GM18517 (cell line): ENCODE measurements around the gene SPTY2D1.
"Not testable (repeated sequence)": the region's sequence is repeated elsewhere in the genome, so short reads cannot be mapped to it uniquely, and the experiment has no call there.

Experiments used
- ATAC-seq: cut with Tn5 transposase; IDR thresholded peaks from one replicate; pipeline ENCODE4 v1.9.1; 2021; ENCODE audit warnings: mild to moderate bottlenecking, moderate library complexity; ENCODE audit not compliant: unreplicated experiment

SPTY2D1 gene, protein sequence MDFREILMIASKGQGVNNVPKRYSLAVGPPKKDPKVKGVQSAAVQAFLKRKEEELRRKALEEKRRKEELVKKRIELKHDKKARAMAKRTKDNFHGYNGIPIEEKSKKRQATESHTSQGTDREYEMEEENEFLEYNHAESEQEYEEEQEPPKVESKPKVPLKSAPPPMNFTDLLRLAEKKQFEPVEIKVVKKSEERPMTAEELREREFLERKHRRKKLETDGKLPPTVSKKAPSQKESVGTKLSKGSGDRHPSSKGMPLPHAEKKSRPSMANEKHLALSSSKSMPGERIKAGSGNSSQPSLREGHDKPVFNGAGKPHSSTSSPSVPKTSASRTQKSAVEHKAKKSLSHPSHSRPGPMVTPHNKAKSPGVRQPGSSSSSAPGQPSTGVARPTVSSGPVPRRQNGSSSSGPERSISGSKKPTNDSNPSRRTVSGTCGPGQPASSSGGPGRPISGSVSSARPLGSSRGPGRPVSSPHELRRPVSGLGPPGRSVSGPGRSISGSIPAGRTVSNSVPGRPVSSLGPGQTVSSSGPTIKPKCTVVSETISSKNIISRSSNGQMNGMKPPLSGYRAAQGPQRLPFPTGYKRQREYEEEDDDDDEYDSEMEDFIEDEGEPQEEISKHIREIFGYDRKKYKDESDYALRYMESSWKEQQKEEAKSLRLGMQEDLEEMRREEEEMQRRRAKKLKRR

DNA sequence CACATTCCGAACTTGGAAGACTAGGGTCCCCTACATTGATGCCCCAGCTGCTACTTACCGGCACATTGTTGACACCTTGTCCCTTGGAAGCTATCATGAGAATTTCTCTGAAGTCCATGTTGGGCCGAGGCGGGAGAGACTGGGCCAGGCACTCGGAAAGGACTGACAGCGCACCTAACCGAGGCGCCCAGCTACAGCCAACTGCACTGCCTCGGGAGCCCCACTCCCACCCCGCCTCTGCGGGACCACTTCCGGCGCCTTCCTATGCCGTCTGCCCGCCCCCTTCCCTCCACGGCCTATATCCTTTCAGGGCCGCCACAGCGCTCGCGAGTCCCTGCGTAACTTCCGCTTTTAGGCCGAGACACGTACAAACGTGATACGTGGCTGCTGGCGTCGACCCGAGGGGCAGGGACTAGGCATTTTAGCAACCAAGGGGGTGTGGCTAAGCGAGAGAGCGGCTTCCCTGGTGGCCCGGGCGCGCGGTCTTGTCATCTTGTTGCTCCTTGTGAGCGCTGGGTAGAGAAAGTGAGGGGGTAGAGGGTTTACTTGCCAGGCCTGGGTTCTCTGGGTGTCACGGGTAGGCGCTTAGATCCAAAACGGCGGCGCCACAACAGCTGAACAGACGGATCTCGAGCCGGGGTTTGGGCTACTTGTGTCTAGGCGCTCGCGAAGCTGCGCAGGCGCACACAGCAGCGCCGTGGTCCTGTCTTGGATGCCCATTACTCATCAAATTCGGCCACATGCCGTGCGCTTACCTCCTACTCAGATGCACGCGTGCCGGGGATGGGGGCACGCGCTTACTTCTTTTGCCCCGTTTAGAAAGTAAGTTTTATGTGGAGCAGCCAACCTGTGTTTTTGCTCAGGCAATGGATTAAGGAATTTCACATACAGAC, at the start of gene SPTY2D1:
TSS of gene SPTY2D1 (minus strand) at position 203 of the 893 bp plus-strand sequence. CDS start at position 118, 85 bp downstream.
- ATAC-seq: peak; percentile 94

DNA sequence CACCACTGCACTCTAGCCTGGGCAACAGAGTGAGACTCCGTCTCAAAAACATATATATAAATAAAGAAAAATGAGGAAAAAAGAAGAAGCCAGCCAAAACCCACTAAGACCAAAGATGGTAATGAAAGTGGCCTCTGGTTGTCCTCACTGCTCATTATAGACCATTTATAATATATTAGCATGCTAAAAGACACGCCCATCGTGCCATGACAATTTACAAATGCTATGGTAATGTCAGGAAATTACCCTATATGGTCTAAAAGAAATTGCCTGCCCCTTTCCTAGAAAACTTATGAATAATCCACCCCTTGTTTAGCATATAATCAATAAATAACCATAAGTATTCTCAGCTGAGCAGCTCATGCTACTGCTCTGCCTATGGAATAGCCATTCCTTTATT, 48.3 kb upstream of the SPTY2D1 start:
- ATAC-seq: no peak

DNA sequence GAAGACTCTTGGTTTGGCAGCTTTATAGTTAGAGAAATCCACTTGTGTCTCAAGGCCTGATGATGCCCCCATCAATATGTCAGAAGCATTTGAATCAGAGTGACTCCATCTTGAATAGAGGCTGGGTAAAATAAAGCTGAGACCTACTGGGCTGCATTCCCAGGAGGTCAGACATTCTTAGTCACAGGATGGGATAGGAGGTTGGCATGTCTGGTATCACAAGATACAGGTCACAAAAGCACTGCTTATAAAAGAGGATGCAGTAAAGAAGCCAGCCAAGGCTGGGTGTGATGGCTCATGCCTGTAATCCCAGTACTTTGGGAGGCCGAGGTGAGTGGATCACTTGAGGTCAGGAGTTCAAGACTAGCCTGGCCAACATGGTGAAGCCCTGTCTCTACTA, 47.8 kb upstream of the SPTY2D1 start:
- not testable (repeated sequence) for ATAC-seq

DNA sequence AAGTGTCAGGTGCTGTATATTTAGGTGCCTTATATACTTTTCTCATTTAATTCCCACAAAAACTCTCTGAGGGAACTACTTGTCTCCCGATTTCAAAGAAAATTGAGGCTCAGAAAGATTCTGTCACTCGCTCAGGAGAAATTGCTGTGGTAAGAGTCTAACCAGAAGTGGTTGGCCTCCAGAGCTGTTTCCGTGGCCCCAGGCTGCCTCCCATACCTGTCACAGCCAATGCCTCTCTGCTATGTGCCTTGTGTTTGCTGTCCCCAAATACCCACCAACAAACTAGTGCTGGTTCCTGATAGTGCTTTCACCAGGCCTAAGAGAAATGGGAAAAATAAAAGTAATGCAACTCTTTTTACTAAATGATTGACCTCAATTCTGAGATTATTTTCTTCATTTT, 43.4 kb upstream of the SPTY2D1 start:
- no peak for ATAC-seq

DNA sequence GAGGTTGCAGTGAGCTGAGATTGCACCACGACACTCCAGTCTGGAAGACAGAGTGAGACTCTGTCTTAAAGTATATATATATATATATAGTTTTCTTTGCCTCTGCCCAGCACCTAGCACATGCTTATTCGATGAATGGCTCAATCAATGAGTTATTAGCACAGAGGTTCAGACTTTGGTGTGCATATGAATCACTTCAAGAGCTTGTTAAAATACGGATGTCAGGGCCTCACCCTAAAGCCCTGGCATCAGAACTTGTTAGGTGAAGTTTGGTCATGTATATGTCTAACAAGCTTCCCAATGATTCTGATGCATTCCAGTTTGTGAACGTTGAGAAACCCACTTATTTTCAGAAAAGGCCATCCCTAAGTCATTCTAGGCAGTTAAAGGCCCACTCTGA, 42.7 kb upstream of the SPTY2D1 start:
- ATAC-seq: no peak

DNA sequence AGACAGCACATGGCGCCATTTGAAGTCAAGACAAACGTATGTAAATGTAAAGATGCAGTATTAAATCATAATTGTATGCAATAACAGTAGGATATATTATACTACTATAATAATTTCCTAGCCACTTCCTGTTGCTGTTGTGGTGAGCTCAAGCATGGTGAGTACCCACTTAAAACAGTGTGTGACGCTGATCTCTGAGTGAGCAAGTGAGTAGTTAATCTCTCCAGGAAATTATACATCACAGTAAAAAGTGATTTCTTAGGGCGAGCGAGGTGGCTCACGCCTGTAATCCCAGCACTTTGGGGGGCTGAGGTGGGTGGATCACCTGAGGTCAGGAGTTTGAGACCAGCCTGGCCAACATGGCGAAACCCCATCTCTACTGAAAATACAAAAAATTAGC, 38.1 kb upstream of the SPTY2D1 start:
- ATAC-seq: not testable (repeated sequence)

DNA sequence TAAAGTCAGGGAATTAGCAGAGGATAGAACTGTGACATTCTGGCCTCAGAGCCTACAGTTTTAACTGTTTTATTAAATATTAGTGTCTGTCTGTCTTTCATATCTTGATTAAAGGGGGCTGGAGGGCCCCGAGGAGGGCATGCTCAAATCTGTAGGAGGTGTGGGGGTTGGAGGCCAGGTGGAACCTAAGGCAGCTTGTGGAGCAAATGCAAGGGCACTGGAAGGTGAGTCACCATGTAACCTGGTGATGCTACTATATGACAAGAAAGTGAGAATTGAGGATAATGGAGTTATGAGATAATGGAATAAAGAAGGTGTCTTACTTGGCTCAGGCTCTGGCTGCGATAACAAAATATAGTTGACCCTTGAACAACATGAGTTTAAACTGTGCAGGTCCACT, 37.1 kb upstream of the SPTY2D1 start:
- ATAC-seq: no peak

DNA sequence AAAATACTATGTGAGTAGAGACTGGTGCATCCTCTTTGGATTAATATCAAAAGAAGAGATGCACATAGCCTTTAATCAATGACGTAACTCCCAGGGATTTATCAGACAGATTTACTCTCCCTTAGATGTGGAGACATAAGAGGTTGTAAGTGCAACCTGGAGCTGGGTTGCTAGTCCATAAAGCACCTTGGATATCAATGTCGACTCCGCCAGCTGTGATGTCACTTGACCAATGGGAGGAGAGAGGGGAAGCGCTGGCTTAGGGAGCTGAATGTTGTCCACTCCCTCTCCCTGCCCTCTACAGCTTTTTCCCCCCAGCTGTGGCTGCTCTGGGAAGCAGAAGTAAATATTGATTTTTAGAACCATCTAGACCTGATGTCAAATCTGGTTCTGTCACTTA, 35.6 kb upstream of the SPTY2D1 start:
- no peak for ATAC-seq

DNA sequence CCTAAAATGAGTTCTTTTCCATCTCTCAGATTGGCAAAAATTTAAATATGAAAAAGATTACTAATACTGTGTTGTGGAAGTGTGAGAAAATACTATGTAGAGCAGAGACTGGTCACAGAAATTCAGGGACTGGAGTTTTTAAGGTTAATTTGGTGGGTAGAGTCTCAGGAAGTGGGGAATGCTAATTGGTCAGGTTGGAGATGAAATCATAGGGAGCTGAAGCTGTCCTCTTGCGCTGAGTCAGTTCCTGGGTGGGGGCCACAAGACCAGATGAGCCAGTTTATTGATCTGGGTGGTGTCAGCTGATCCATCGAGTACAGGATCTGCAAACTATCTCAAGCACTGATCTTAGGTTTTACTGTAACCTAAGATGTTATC, 35.1 kb upstream of the SPTY2D1 start:
- ATAC-seq: no peak

DNA sequence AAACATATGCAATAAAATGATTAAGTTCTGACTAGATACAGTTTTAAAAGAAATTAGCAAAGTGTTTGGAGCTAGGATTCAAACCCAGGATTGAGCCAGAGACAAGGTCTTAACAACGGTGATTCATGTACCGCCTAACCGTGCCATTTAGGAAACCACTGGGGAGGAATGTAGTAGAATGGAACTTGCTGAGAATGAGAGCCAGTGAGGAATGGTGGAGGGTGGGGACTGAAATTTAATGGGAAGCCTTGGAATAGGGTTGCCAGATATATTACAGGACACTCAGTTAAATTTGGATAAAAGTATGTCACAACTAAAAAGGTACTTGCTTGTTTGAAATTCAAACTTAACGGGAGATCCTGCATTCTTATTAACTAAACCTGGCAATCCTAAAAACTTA, 34.0 kb upstream of the SPTY2D1 start:
- no peak for ATAC-seq

DNA sequence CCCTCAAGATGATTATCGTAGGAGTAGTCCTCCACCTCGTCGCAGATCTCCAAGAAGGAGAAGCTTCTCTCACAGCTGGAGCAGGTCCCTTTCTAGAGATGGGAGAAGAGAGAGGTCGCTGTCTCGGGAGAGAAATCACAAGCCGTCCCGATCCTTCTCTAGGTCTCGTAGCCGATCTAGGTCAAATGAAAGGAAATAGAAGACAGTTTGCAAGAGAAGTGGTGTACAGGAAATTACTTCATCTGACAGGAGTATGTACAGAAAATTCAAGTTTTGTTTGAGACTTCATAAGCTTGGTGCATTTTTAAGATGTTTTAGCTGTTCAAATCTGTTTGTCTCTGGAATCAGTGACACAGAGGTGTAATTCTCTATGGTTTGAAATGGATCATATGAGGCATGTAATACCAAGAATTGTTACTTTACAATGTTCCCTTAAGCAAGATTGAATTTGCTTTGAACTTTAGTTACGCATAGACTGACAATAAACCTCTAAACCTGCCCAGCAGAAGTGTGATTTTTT, 31.3 kb upstream of the SPTY2D1 start:
- not testable (repeated sequence) for ATAC-seq

DNA sequence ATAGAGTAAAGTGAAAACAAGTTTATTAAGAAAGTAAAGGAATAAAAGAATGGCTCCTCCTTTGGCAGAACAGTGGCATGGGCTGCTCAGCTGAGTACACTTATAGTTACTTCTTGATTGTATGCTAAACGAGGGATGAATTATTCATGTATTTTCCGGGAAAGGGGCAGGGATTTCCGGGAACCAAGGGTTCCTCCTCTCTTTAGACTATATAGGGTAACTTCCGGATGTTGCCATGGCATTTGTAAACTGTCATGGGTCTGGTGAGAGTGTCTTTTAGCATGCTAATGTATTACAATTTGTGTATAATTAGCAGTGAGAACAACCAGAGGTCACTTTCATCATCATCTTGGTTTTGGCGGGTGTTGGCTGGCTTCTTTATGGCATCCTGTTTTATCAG, 23.5 kb upstream of the SPTY2D1 start:
- no peak for ATAC-seq

DNA sequence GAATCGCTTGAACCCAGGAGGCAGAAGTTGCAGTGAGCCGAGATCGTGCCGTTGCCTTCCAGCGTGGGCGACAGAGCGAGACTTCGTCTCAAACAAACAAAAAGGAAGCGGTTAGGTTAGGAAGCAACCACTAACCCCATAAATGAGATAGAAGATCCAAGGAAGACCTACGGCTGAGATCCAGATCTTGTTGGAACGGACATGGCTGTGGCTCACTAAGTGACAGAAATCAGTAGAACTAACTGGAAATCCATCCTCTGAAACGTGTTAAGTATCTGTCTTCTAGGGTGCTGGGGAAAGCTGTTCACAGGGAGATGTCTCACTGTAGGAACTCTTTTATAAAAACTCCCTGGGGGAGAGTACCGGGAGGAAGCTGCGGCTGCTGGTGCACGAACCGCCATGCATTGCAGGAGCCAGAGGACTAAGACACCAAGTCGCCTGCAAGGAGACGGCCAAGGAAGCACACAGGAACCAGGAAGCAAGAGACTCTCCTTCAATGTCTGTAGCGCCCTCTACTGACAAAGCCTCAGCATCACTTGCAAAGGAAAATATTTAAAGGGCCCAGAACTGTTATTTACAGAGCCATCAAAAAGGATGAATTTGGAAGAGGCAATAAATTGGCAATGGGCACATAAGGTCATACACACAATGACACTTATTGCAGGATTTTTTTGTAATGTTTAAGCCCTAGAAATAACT, 16.9 kb upstream of the SPTY2D1 start:
- ATAC-seq: no peak

DNA sequence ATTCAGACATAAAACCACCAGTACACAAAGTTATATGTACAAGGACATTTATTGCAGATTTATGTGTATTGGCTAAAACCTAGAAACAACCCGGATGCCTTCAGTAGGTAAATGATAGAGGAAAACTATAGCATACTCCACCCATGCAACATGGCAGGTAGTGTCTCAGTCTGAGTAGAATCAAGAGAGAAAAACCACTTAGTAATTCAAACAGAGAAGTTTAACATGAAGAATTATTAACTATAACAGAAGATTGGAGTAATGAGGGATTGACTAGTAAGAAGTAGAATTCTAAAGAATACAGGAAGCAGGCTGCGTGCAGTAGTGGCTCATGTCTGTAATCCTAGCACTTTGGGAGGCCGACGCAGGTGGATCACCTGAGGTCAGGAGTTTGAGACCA, 16.2 kb upstream of the SPTY2D1 start:
- ATAC-seq: no peak

DNA sequence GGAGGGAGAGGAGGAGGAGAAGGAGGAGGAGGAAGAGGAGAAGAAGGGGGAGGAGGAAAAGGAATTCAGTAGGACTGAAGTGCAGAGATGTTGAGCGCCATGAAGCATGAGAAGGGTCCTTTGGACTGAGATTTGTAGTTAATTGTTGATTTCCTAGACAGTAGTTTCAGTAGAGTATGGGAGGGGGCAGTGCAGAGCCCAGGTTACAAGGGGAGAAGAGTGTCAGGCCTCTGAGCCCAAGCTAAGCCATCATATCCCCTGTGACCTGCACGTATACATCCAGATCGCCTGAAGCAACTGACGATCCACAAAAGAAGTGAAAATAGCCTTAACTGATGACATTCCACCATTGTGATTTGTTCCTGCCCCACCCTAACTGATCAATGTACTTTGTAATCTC, 8.9 kb upstream of the SPTY2D1 start:
- not testable (repeated sequence) for ATAC-seq

DNA sequence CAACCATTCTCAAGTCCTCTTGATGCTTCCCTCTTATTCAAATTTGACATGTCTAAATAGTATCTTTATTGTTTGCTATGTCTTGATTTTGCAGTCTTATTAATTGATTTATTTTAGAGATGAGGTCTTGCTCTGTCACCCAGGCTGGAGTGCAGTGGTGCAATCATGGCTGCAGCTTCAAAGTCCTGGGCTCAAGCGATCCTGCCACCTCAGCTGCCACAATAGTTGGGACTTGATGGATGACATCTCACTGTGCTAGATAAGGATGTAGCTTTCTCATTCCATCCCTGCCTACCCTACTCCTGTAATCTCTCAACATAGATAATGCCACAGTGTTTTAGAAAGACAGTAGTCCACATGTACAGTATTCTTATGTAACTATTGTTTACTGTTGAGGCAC, 7.5 kb upstream of the SPTY2D1 start:
- ATAC-seq: no peak

DNA sequence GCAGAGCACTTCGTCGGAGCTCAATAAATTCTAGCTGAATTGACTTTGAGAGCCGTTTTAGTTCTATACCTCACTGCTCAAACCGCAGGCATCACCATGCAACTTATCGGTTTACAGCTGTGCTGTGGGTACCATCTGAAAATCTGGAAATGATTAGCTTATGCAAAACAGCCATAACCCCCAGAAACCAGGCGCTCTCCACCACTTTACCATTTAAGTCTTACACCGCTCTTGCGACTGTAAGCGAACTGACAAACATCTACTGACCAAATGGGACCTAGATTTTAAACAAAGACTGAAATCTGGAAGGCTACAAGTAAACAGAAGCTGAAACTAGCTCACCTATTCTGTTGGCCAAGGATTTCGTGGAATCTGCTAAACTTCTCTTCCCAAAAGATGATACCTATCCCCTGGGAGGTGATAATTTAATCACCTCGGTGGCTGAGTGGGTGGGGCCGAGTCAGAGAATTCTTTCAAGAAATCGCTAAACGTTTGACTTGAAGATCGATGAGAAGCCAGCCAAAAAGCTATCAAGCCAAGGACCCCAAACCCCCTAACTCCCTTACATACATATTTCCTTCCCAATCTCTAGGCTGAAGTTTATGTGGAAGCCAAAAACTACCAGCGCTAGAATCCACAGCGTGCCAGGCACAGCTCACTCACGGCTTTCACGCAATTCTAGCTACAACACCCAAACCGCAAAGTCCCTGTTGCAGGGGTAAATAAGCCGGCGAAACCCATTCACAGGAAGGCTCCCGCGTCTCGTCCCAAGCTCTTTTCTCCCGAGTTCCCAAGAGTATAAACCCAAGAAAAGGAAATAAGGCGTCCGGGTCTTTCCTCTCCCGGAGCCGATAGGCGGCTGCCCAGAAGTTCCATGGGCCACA, 644 bp downstream of the SPTY2D1 start:
- ATAC-seq: peak; percentile 70

DNA sequence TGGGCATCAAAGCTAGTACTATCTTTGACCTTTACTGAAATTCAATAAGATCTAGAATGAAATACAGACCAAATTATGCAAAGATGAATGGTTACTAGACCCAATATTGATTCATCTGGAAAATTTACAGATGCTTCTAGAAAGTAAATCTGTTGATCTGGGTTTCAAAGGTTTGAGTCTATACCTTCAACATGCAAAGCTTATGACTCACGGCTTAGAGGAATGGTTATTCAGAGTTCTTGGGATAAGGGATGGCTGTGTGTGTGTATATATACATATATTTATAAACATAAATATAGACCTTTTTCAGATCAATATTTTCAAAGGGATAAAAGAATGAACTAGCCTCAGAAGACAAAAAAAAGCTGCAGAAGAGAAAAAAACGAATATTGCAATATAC, 1.3 kb downstream of the SPTY2D1 start:
- no peak for ATAC-seq

DNA sequence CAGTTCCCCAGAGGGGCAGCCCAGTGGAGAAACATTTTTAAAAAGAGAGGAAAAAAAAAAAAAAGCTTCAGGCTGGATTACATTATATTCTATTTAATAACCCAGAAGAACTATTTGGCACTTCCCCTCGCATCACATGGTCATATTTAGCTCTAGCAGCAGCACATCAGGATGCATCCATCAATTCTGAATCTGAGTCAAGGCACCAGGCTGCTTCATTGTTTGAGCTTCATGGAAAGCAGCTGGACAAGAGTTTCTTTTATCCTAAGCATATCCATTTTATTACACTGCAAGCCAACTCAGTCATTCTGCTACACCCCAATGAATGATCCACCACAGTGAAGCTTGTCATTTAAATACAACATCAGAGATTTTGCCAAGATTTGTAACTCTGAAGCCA, 10.0 kb downstream of the SPTY2D1 start:
- no peak for ATAC-seq

DNA sequence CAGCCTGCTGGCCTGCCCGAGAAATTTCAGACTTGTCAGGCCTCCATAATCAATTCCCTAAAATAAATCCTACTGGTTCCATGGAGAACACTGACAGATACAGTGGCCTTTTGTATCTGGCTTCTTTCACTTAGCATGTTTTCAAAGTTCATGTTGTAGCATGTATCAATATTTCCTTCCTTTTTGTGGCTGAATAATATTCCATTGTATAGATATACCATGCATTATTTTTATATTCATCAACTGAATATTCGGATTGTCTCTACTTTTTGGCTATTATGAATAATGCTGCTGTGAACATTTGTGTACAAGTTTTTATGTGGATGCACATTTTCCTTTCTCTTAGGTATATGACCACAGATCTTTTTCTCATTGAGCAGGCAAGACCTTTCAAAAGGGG, 10.4 kb downstream of the SPTY2D1 start:
- ATAC-seq: no peak
